HUES48 (cell line): ENCODE results near the gene RAB31.

Experiments
- H3K27ac ChIP-seq: one replicate; pipeline ENCODE4 v1.7.0; 2013; ENCODE audit warnings: low read depth, low read length, inconsistent platforms
- H3K27me3 ChIP-seq: 2 replicates; pipeline ENCODE4 v1.6.1; 2013; ENCODE audit warnings: mild to moderate bottlenecking, low read length; ENCODE audit not compliant: control insufficient read depth, insufficient read depth
- H3K36me3 ChIP-seq: 2 replicates; pipeline ENCODE4 v1.6.1; 2013; ENCODE audit warnings: low read length; ENCODE audit not compliant: control insufficient read depth, insufficient read depth
- H3K4me1 ChIP-seq: 2 replicates; pipeline ENCODE4 v1.6.1; 2013; ENCODE audit warnings: mild to moderate bottlenecking, low read length; ENCODE audit not compliant: control insufficient read depth, insufficient read depth
- H3K4me3 ChIP-seq: 2 replicates; pipeline ENCODE4 v1.5.1; 2013; ENCODE audit warnings: mild to moderate bottlenecking, low read depth, low read length
- H3K9ac ChIP-seq: 2 replicates; pipeline ENCODE4 v1.6.1; 2013; ENCODE audit warnings: mild to moderate bottlenecking, low read depth, low read length, moderate library complexity
- H3K9me3 ChIP-seq: 2 replicates; pipeline ENCODE4 v1.6.1; 2013; ENCODE audit warnings: low read length; ENCODE audit not compliant: control insufficient read depth, insufficient read depth

The RAB31 gene

GRCh38 chr18:9829397-9829712 is 121.3 kb downstream of the RAB31 start:
- Histone ChIP-seq H3K4me1 (no peaks in the 10 kb centered on the region), H3K9ac (no peak overlapping the region)

GRCh38 chr18:9831036-9831722 is 123.1 kb downstream of the RAB31 start:
- Histone ChIP-seq H3K4me1 (peaks cover 16% of the 10 kb centered on the region), H3K27ac (no peak overlapping the region), H3K9ac (no peak overlapping the region), H3K9me3 (no peaks in the 10 kb centered on the region), H3K27me3 (no peaks in the 10 kb centered on the region), H3K36me3 (no peaks in the 10 kb centered on the region), H3K4me3 (no peak overlapping the region)

More at GRCh38 chr18:9829397-9829712, 121.3 kb downstream of the RAB31 start:
- H3K36me3 ChIP-seq = no peaks in the 10 kb centered on the region
- no peaks in the 10 kb centered on the region for H3K27me3 ChIP-seq
- no peaks in the 10 kb centered on the region for H3K9me3 ChIP-seq
- H3K4me3 ChIP-seq = no peak overlapping the region
- no peak overlapping the region for H3K27ac ChIP-seq

GRCh38 chr18:9831723-9832199 is 123.7 kb downstream of the RAB31 start:
- no peak overlapping the region for H3K9ac ChIP-seq
- H3K4me1 ChIP-seq = peaks cover 20% of the 10 kb centered on the region
- H3K27ac ChIP-seq = no peak overlapping the region
- H3K9me3 ChIP-seq = no peaks in the 10 kb centered on the region
- H3K27me3 ChIP-seq = no peaks in the 10 kb centered on the region
- no peak overlapping the region for H3K4me3 ChIP-seq
- no peaks in the 10 kb centered on the region for H3K36me3 ChIP-seq

GRCh38 chr18:9832871-9833270 is 124.8 kb downstream of the RAB31 start:
- Histone ChIP-seq H3K4me3 (no peak overlapping the region), H3K27ac (no peak overlapping the region), H3K4me1 (peaks cover 20% of the 10 kb centered on the region), H3K9me3 (no peaks in the 10 kb centered on the region), H3K9ac (no peak overlapping the region), H3K36me3 (no peaks in the 10 kb centered on the region), H3K27me3 (no peaks in the 10 kb centered on the region)

- Histone ChIP-seq H3K9me3 (no peaks in the 10 kb centered on the region), H3K4me3 (0 out of 2 replicates have a peak overlapping the region, but pooled peaks have one; percentile 9), H3K9ac (no peak overlapping the region), H3K27me3 (no peaks in the 10 kb centered on the region), H3K4me1 (peaks cover 31% of the 10 kb centered on the region), H3K27ac (peak overlapping the region; percentile 83), H3K36me3 (no peaks in the 10 kb centered on the region)
Observed at GRCh38 chr18:9834551-9834950, 126.5 kb downstream of the RAB31 start.

GRCh38 chr18:9835113-9835755 is 127.1 kb downstream of the RAB31 start:
- H3K9me3 ChIP-seq = no peaks in the 10 kb centered on the region
- H3K4me1 ChIP-seq = peaks cover 35% of the 10 kb centered on the region
- peak overlapping the region; percentile 9; the same call in 1 of the 2 replicates for H3K4me3 ChIP-seq
- H3K27me3 ChIP-seq = no peaks in the 10 kb centered on the region
- no peaks in the 10 kb centered on the region for H3K36me3 ChIP-seq
- H3K27ac ChIP-seq = peak overlapping the region; percentile 83
- no peak overlapping the region for H3K9ac ChIP-seq

GRCh38 chr18:9835825-9836224 is 127.7 kb downstream of the RAB31 start:
- Histone ChIP-seq H3K4me1 (peaks cover 35% of the 10 kb centered on the region), H3K36me3 (no peaks in the 10 kb centered on the region), H3K27me3 (no peaks in the 10 kb centered on the region), H3K9ac (no peak overlapping the region), H3K4me3 (no peak overlapping the region), H3K27ac (peak overlapping the region; percentile 83), H3K9me3 (no peaks in the 10 kb centered on the region)

- Histone ChIP-seq H3K27me3 (no peaks in the 10 kb centered on the region), H3K9me3 (no peaks in the 10 kb centered on the region), H3K4me3 (no peak overlapping the region), H3K4me1 (peaks cover 35% of the 10 kb centered on the region), H3K27ac (peak overlapping the region; percentile 59), H3K9ac (no peak overlapping the region), H3K36me3 (no peaks in the 10 kb centered on the region)
Observed at GRCh38 chr18:9838144-9838877, 130.2 kb downstream of the RAB31 start.

- H3K27ac ChIP-seq = no peak overlapping the region
Observed at GRCh38 chr18:9839211-9839610, 131.1 kb downstream of the RAB31 start.

GRCh38 chr18:9839853-9840252 is 131.8 kb downstream of the RAB31 start:
- H3K9ac ChIP-seq = no peak overlapping the region
- no peaks in the 10 kb centered on the region for H3K27me3 ChIP-seq
- no peak overlapping the region for H3K27ac ChIP-seq

More at GRCh38 chr18:9839211-9839610, 131.1 kb downstream of the RAB31 start:
- Histone ChIP-seq H3K9ac (no peak overlapping the region), H3K36me3 (no peaks in the 10 kb centered on the region), H3K27me3 (no peaks in the 10 kb centered on the region), H3K4me3 (no peak overlapping the region), H3K9me3 (no peaks in the 10 kb centered on the region), H3K4me1 (peaks cover 39% of the 10 kb centered on the region)

GRCh38 chr18:9841752-9842151 is 133.7 kb downstream of the RAB31 start:
- Histone ChIP-seq H3K4me3 (no peak overlapping the region), H3K9me3 (no peaks in the 10 kb centered on the region), H3K9ac (no peak overlapping the region), H3K36me3 (no peaks in the 10 kb centered on the region), H3K4me1 (peaks cover 21% of the 10 kb centered on the region), H3K27ac (no peak overlapping the region), H3K27me3 (no peaks in the 10 kb centered on the region)

More at GRCh38 chr18:9839853-9840252, 131.8 kb downstream of the RAB31 start:
- Histone ChIP-seq H3K9me3 (no peaks in the 10 kb centered on the region), H3K4me3 (no peak overlapping the region), H3K36me3 (no peaks in the 10 kb centered on the region), H3K4me1 (peaks cover 37% of the 10 kb centered on the region)
